ENCODE measurements around the gene RFXANK.
"Not testable (repeated sequence)": the region's sequence is repeated elsewhere in the genome, so short reads cannot be mapped to it uniquely, and the experiment has no call there.

Gene RFXANK

GRCh38 chr19:19169236-19170052 is 22.6 kb upstream of the RFXANK start:
- DNase-seq, result no peak

GRCh38 chr19:19170053-19170872 is 21.8 kb upstream of the RFXANK start, which contains the start of gene MEF2B:
MEF2B (minus strand) TSS chr19:19170263; CDS start chr19:19150735, 19,528 bp downstream.
- peak in 43 of 58 donors; percentile 1 to 66 (median 30) for DNase-seq

GRCh38 chr19:19170873-19171672 is 21.0 kb upstream of the RFXANK start:
- no peak for DNase-seq

DNA sequence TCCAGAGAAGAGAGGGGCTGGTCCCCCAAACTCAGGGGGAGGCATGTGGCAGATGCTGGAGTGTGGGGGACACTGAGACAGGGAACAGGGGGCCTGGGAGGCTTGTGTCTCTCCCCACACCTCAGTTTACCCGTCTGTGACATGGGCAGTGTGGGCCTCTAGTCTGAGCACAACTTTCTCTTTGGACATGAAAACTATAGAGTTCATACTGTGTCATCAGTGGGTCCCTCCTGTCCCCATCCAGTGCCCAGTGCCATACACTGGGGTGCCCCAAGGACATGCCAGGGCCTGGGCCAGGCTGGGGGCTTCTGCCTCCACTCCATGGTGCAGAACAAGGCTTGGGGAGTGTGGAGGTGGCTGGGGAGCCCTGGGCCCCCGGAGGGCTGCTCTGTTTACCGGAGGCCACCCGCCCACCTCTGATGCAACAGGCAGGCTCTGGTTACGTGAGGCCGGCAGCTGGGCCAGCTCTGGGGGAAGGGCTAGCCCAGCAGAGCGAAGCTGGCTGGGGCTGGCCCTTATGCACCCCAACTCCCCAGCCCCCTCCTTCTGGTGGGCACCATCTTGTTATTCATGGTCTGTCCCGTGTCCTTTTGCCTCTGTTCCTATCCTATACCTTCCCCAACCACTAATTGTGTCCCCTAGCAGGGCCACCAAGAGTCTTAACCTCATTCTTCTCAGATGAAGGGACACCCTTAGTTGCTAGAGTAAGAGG is 20.1 kb upstream of the RFXANK start:
- DNase-seq, result no peak

- DNase-seq, result not testable (repeated sequence)
These were observed 18.8 kb upstream of the RFXANK start for GRCh38 chr19:19173243-19173642.

- no peak for DNase-seq
These were observed 15.1 kb upstream of the RFXANK start for GRCh38 chr19:19176950-19177349.

DNA sequence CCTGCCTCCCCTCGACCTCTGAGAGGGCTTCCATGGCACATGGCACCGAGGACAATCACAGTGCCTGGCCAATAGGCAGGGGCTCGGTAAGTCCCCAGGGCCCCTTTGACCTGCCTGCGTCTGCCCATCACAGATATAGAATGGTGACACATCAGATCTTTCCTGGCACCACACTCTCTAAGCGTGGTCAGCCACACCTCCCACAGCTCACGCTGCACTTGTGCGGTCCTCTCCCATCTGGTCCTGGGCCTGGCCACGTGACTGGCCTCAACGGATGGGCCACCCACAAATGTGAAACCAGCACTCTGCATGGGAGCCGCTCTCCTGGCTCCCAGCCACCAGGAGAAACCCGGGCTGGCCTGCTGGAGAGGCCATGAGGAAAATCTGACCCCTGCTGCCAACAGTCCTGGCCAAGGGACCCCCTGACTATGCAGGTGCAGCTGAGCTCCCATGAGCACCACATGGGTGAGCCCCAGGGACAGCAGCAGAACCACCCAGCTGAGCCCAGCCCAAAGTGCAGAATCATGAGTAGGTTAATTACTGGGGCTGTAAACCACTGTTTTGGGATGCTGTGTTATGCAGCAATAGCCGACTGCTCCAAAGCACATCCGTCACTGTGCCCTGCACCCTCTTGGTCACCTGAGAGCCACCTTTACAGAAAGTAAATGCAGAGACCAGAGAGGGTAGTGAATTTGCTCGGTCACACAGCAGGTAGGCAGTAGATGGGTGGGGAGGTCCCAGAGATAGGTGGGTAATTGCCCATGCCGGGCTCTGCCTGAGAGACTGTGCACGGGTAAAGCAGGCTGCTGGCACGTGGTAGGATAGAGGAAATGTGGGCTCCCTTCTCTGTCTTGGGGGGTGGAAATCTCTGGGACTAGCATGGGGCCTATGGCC is 12.3 kb upstream of the RFXANK start:
- no peak for DNase-seq

DNA sequence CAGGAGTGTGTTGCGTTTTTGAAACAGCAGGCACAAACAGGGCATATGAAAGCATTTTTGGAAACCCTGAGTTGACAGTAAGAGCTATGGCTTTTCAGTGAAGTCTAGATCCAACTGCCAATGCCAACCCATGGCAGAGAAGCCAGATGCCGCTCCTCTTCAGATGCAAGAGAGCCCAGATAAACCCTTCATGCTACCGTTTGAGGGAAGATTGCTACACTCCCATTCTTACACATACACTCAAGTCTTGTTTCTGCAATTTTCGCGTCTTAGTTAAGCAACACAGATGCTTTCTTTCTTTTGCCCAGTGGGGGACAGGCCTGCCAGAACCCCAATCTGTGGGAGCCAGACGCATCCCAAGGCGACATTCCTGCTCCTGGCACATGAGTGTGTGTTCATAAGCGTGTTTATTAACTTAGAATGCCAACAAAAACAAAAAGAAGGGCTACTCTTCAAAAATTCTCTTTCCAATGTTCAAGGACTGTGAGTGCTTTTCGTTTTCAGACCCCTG is 10.5 kb upstream of the RFXANK start:
- DNase-seq, result no peak

DNA sequence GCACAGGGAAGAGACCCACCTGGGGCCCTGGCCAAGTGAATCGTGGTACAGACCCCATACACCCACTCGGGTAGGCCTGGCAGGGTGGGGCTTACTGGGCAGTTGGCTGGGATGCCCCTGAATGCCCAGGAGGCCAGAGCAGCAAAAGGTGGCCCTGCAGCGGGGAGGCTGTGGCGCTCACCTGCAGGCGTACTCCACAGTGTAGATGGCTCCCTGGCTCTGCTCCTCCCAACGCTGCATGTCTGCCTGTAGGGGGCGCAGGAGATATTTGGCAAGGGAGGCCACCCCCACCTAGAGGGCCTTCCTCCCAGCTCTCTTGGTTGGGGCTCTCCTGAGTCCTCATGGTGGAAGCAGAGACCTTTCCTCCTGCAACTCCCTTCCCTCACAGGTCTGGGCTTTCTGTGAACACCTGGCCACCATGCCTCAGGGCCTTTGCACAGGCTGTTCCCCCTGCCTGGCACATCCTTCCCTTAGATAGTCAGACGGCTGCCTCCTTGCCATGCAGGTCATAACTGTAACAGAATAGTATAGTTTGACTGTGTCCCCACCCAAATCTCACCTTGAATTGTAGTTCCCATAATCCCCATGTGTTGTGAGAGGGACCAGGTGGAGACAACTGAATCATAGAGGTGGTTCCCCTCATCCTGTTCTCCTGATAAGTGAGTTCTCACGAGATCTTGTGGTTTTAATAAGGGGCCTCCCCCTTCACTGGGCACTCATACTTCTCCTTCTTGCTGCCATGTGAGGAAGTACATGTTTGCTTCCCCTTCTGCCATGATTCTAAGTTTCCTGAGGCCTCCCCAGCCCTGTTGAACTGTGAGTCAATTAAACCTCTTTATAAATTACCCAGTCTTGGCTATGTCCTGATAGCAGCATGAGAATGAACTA is 6.0 kb upstream of the RFXANK start:
- DNase-seq, result peak in 4 of 58 donors; percentile 1 to 13 (median 10)

GRCh38 chr19:19186742-19187141 is 5.3 kb upstream of the RFXANK start:
- no peak for DNase-seq

GRCh38 chr19:19191768-19192077 is 335 bp upstream of the RFXANK start:
- no peak for DNase-seq

DNA sequence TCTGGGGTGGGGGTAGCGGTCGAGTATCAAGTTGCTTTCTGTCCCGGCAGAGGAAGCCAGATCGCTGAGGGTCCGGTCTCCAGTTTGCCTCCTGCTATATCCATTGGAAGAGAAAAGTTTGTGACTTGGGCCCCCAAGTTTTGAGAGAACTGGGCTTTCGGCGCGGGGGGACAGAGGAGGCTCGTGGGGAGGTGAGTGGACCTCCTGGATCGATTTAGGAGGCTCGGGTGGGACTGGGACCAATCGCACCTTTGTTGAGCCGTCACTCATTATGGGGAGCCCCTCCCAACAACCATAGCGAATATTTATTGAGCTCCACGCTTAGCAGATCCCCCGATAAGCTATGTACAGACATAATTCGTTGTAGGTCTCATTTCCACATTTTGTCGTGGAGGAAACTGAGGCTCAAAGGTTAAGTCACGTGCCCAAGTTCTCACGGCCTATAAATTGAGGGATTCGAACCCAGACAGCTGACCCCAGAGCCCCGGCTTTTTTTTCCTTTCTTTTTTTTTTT is 909 bp downstream of the RFXANK start:
- no peak for DNase-seq

- no peak for DNase-seq
These were observed 1.9 kb downstream of the RFXANK start for GRCh38 chr19:19193926-19194325.

DNA sequence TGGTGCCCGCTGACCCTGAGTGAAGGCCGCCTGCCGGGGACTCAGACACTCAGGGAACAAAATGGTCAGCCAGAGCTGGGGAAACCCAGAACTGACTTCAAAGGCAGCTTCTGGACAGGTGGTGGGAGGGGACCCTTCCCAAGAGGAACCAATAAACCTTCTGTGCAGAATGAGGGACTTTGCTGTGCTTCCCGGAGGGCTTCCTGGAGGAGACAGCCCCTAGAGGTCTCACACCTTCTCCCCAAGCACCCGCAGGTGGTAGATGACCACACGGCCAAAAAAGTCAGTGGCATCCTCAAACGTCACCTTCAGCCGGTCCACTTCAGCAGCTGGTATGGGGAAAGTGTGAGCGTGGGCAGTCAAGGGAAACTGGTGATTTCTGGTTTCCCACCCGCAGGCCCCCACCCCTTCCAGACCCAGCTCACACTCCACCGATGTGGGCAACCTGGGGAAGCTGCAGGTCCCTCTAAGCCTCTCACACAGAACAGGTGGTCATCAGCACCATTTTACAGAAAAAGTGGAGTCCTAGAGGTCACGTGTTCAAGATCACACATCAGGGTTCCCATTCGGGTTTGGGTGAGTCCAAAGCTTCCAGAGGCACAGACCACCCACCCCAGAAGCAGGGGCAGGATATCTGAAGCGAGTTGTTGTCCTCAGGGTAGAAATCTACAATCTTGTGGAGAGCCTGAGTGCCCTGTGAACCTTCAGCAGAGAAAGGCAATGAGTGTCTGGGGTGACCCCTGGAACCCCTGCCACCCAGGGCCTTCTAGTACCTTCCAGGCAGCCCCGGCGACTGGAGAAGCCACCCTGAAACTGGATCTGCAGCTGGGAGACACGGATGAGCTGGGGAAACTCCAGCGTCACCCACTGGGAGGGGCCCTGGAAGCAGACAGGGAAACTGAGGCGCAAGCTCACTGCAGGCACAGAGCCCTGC is 9.9 kb downstream of the RFXANK start:
- DNase-seq, result no peak

GRCh38 chr19:19202707-19203011 is 10.6 kb downstream of the RFXANK start:
- no peak for DNase-seq

DNA sequence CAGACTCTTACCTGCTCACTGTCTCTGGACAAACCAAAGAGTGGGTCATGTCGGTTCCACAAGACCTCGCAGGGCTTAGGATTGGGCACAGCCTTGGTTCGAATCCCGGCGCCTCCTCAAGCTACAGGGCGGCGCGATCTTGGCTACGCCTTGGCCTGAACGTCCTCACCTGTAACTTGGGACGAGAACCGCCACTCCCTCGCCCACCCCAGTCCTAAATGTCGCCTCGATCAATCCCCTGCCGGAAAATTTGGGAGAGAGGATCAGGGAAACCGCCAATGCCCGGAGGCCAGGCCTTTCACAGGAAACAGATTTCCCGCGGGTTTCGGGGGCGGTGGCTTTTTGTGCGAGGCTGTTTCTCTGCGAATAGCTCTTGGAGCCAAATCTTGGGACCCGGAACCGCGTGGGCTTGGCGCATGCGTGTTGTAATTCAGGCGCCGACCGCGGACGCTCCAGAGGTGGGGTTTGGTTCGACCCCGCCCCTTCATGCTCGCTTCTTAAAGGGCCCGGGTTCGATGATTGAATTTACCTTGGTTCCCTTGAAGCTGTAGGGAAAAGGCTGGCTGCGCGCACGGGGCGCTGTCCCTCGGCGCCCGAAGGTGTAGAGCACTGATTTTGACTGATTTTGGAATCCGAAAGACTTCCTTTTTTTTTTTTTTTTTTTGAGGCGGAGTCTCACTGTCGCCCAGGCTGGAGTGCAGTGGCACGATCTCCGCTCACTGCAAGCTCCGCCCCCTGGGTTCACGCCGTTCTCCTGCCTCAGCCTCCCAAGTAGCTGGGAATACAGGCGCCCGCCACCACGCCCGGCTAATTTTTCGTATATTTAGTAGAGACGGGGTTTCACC is 11.2 kb downstream of the RFXANK start, which contains the start of gene NR2C2AP:
NR2C2AP (minus strand) TSS at position 403 of the 845 bp plus-strand sequence; CDS start at position 49, 354 bp downstream.
- peak; percentile 37 to 94 (median 85) for DNase-seq

All from anterior cingulate cortex (tissue), 58 donors.